ENCODE data around the gene KRTAP3-2.
"Not testable (repeated sequence)": the region's sequence is repeated elsewhere in the genome, so short reads cannot be mapped to it uniquely, and the experiment has no call there.

KRTAP3-2 gene

GRCh38 chr17:40999563-40999962 lies at the start of gene KRTAP3-2:
KRTAP3-2 (minus strand) TSS chr17:40999906; CDS start chr17:40999853, 53 bp downstream.
- not testable (repeated sequence) for TF ChIP-seq EGR1 (IDR thresholded peaks at IDR 0.05); REST (IDR thresholded peaks at IDR 0.05; ENCODE audit: low read depth); CEBPB (IDR thresholded peaks at IDR 0.05)

DNA sequence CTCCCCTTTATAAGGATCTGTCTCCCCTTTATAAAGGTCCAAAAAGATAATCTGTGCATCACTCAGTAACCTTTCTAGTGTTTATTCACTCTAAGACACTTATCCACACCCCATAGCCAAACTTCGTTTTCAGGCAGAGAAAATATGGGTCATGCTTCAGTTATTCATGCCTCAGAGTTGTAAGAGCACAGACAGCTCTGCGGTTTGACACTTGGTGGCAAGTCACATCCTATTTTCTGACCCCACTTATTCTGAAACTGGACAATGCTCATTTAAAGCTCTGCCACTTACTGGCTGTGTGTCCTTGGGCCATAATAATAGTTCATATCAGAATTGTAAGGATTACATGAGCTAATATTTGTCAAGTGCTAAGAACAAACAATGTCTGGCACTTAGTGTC lies 49.4 kb upstream of the KRTAP3-2 start:
- no peak for TF ChIP-seq EGR1 (IDR thresholded peaks at IDR 0.05)
- TF ChIP-seq TAF1 (IDR thresholded peaks at IDR 0.05; ENCODE audit: low read depth), result no peak
- no peak for TF ChIP-seq CEBPB (IDR thresholded peaks at IDR 0.05)
- TF ChIP-seq, protein P1, sequence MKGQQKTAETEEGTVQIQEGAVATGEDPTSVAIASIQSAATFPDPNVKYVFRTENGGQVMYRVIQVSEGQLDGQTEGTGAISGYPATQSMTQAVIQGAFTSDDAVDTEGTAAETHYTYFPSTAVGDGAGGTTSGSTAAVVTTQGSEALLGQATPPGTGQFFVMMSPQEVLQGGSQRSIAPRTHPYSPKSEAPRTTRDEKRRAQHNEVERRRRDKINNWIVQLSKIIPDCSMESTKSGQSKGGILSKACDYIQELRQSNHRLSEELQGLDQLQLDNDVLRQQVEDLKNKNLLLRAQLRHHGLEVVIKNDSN (IDR thresholded peaks at IDR 0.05), result no peak
- TF ChIP-seq REST (IDR thresholded peaks at IDR 0.05; ENCODE audit: low read depth), result no peak
- no peak for TF ChIP-seq NFIC (IDR thresholded peaks at IDR 0.05)
- no peak for TF ChIP-seq RAD21 (IDR thresholded peaks at IDR 0.05; ENCODE audit: low read depth)
- TF ChIP-seq FOXM1 (IDR thresholded peaks at IDR 0.05; ENCODE audit: borderline replicate concordance, low read depth), result no peak
- no peak for TF ChIP-seq TCF12 (IDR thresholded peaks at IDR 0.05; ENCODE audit: low read depth)
- no peak for TF ChIP-seq EP300 (IDR thresholded peaks at IDR 0.05; ENCODE audit: borderline replicate concordance)
- no peak for TF ChIP-seq CREB1 (IDR thresholded peaks at IDR 0.05; ENCODE audit: low read depth)
- no peak for TF ChIP-seq TEAD4 (IDR thresholded peaks at IDR 0.05)
- no peak for TF ChIP-seq YY1 (IDR thresholded peaks at IDR 0.05; ENCODE audit: low read depth)
- no peak for TF ChIP-seq ZBTB7A (IDR thresholded peaks at IDR 0.05; ENCODE audit: low read depth)
- TF ChIP-seq MAX (IDR thresholded peaks at IDR 0.05), result no peak

GRCh38 chr17:41048441-41048840 lies 48.7 kb upstream of the KRTAP3-2 start:
- TF ChIP-seq TCF12 (IDR thresholded peaks at IDR 0.05; ENCODE audit: low read depth) (no peak), CEBPB (IDR thresholded peaks at IDR 0.05) (no peak), FOXM1 (IDR thresholded peaks at IDR 0.05; ENCODE audit: borderline replicate concordance, low read depth) (no peak), CREB1 (IDR thresholded peaks at IDR 0.05; ENCODE audit: low read depth) (no peak), TAF1 (IDR thresholded peaks at IDR 0.05; ENCODE audit: low read depth) (no peak), YY1 (IDR thresholded peaks at IDR 0.05; ENCODE audit: low read depth) (no peak), EGR1 (IDR thresholded peaks at IDR 0.05) (no peak), NFIC (IDR thresholded peaks at IDR 0.05) (no peak), TEAD4 (IDR thresholded peaks at IDR 0.05) (no peak), RAD21 (IDR thresholded peaks at IDR 0.05; ENCODE audit: low read depth) (no peak), ZBTB7A (IDR thresholded peaks at IDR 0.05; ENCODE audit: low read depth) (no peak), MAX (IDR thresholded peaks at IDR 0.05) (no peak)
- TF ChIP-seq, protein P1 (IDR thresholded peaks at IDR 0.05), result no peak

DNA sequence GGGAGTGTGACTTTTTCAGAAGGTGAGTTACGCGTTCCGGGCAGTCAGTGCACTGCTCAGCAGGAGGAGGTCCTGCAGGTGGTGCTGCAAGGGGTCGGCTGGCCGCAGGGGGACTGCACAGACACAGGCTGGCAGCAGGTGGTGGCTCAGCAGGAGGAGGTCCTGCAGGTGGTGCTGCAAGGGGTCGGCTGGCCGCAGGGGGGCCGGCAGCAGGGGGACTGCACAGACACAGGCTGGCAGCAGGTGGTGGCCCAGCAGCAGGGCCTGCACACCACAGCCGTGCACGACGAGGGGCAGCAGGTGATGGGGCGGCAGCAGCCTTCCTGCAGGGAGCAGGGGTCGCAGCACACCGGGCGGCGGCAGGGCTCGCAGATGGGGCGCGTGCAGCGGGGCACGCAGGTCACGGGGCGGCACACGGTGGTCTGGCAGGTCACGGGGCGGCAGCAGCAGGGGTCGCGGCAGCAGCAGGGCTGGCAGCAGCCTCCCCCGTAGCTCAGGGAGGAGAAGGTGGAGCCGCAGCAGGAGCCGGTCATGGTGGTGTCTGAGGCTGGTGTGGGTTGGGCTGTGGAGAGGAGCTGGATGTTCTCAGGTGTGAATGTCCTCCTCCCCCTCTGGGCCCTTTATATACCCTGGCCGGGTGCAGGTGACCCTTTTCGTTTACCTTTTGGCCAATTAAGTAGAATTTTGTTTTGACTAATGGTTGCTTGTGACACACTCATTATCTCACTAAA lies 47.2 kb upstream of the KRTAP3-2 start, which contains the start of gene KRTAP2-1:
KRTAP2-1 (minus strand) TSS at position 582 of the 731 bp plus-strand sequence; CDS start at position 533, 49 bp downstream.
- peak; percentile 62 for TF ChIP-seq TCF12 (IDR thresholded peaks at IDR 0.05; ENCODE audit: low read depth)

GRCh38 chr17:41042953-41043352 lies 43.2 kb upstream of the KRTAP3-2 start:
- no peak for TF ChIP-seq TEAD4 (IDR thresholded peaks at IDR 0.05)
- TF ChIP-seq YY1 (IDR thresholded peaks at IDR 0.05; ENCODE audit: low read depth), result no peak
- no peak for TF ChIP-seq RAD21 (IDR thresholded peaks at IDR 0.05; ENCODE audit: low read depth)
- no peak for TF ChIP-seq REST (IDR thresholded peaks at IDR 0.05; ENCODE audit: low read depth)
- no peak for TF ChIP-seq MAX (IDR thresholded peaks at IDR 0.05)
- TF ChIP-seq CREB1 (IDR thresholded peaks at IDR 0.05; ENCODE audit: low read depth), result no peak
- no peak for TF ChIP-seq FOXM1 (IDR thresholded peaks at IDR 0.05; ENCODE audit: borderline replicate concordance, low read depth)
- TF ChIP-seq ZBTB7A (IDR thresholded peaks at IDR 0.05; ENCODE audit: low read depth), result no peak
- no peak for TF ChIP-seq TCF12 (IDR thresholded peaks at IDR 0.05; ENCODE audit: low read depth)
- no peak for TF ChIP-seq EP300 (IDR thresholded peaks at IDR 0.05; ENCODE audit: borderline replicate concordance)
- no peak for TF ChIP-seq NFIC (IDR thresholded peaks at IDR 0.05)
- TF ChIP-seq, protein P1 (IDR thresholded peaks at IDR 0.05), result no peak
- no peak for TF ChIP-seq EGR1 (IDR thresholded peaks at IDR 0.05)
